ENCODE measurements around the gene FAM171A2. TPM values are rescaled to one million over a fixed set of nuclear protein-coding genes. Genes with fewer than 3 reads are reported as not detected.

Gene FAM171A2
- total and polyA plus RNA-seq, 2 of the 8 experiments (the other 6 are each of a cell fraction or from before 2014, with no cell fraction given), result 21.9 to 24.1 TPM

GRCh38 chr17:44376779-44377178 lies 13.1 kb upstream of the FAM171A2 start:
- Histone ChIP-seq H3K4me2 (ENCODE audit: insufficient read depth in 1 of 2, low read depth in 2 of 2, low read length in 2 of 2) (no peak overlapping the region; a peak in 1 of 4 replicates), H3K27me3 (replicated peaks in 1 of 4; ENCODE audit: control insufficient read depth in 3 of 4, extremely low read depth in 1 of 4, insufficient read depth in 3 of 4, low read length in 3 of 4) (no peaks in the 10 kb centered on the region; a peak in 1 of 7 replicates), H4K5ac (ENCODE audit: insufficient read length, low read depth, low read length) (no peak overlapping the region), H2AK5ac (ENCODE audit: low read depth, low read length) (no peak overlapping the region), H4K20me1 (replicated peaks in 1 of 2; ENCODE audit: control insufficient read depth in 1 of 2, insufficient read depth in 2 of 2, low read length in 2 of 2) (peaks cover 0 to 2% of the 10 kb centered on the region in 2 experiments), H3K18ac (ENCODE audit: extremely low read depth, low read length) (no peak overlapping the region), H3K14ac (ENCODE audit: insufficient read length) (no peak overlapping the region), H3K79me1 (ENCODE audit: low read depth, low read length) (no peaks in the 10 kb centered on the region), H2BK15ac (ENCODE audit: low read length) (no peak overlapping the region), H2BK5ac (ENCODE audit: low read depth, low read length) (no peak overlapping the region), H4K8ac (ENCODE audit: extremely low read depth, insufficient read depth, low read length) (no peak overlapping the region), H3K9ac (replicated peaks in 1 of 4; ENCODE audit: extremely low read depth in 1 of 4, low read depth in 3 of 4, low read length in 3 of 4) (no peak overlapping the region), H2BK120ac (replicated peaks; ENCODE audit: low read depth, low read length) (no peak overlapping the region), H4K91ac (replicated peaks; ENCODE audit: insufficient read length, low read length) (no peak overlapping the region), H2BK12ac (ENCODE audit: low read depth, low read length) (no peak overlapping the region), H2AFZ (ENCODE audit: low read length) (no peak overlapping the region), H3K79me2 (ENCODE audit: control insufficient read depth in 1 of 2, insufficient read depth in 2 of 2, low read length in 2 of 2) (no peaks in the 10 kb centered on the region), H3K23ac (ENCODE audit: insufficient read length) (no peak overlapping the region), H3K27ac (ENCODE audit: low read depth, low read length) (no peak overlapping the region), H3K36me3 (ENCODE audit: control insufficient read depth in 2 of 4, insufficient read depth in 4 of 4, low read length in 3 of 4) (no peaks in the 10 kb centered on the region), H2BK20ac (ENCODE audit: low read length) (no peak overlapping the region), H3K4me1 (replicated peaks in 1 of 4; ENCODE audit: control insufficient read depth in 3 of 4, insufficient read depth in 4 of 4, low read length in 3 of 4) (peaks cover 4 to 20% (median 14%) of the 10 kb centered on the region in 4 experiments; a peak in 6 of 7 replicates), H3K9me3 (ENCODE audit: insufficient read depth in 2 of 2, low read depth in 1 of 2, low read length in 1 of 2) (no peaks in the 10 kb centered on the region), H3K23me2 (ENCODE audit: low read depth, low read length) (peaks cover 5% of the 10 kb centered on the region; the same call in 1 of the 2 replicates), H3K4me3 (ENCODE audit: extremely low read depth in 1 of 4, insufficient read depth in 2 of 4, low read depth in 3 of 4, low read length in 4 of 4) (no peak overlapping the region), H3K4ac (replicated peaks; ENCODE audit: insufficient read length, low read depth, low read length) (no peak overlapping the region), H3K56ac (replicated peaks; ENCODE audit: insufficient read length, low read depth, low read length) (no peak overlapping the region)
- DNase-seq (ENCODE audit: low read depth in 1 of 2, low spot score in 2 of 2) (no peak), FAIRE-seq (no peak)
- CTCF ChIA-PET (ENCODE audit: partially characterized antibody), result interaction anchor here (0.7 to 13.8 kb wide), 11 partner anchors 9 to 165 kb away, joined by 3 to 177 read pairs (median 8); partner anchors contain the start of genes FAM171A2 and ITGA2B
- POLR2A ChIA-PET (ENCODE audit: partially characterized antibody), result interaction anchor here (1.2 to 2.7 kb wide), 3 partner anchors 8 to 20 kb away, joined by 3 to 10 read pairs (median 3); no protein-coding TSS in a partner anchor
- WGBS, 2 experiments (ENCODE audit: extremely low coverage in 1 of 2, insufficient coverage in 1 of 2, insufficient read length in 1 of 2, insufficient replicate concordance in 2 of 2, low coverage in 1 of 2, low lambda C conversion rate in 2 of 2, missing lambda C conversion rate in 1 of 2), result 97% methylated on average over 12 of the region's 12 CpGs; no CpG with 5 or more reads in 1 of the 2 experiments
- TF ChIP-seq KDM1A (IDR thresholded peaks at IDR 0.05; ENCODE audit: borderline replicate concordance, low read length) (no peak), TAF7 (optimal IDR thresholded peaks at IDR 0.05; ENCODE audit: borderline replicate concordance, low read depth, low read length) (no peak), BCL11A (IDR thresholded peaks at IDR 0.05; ENCODE audit: low read depth in 2 of 2, low read length in 2 of 2) (no peak), FOSL1 (IDR thresholded peaks at IDR 0.05; ENCODE audit: insufficient read depth, low read depth, low read length) (no peak), RAD21 (IDR thresholded peaks at IDR 0.05 in 1 of 2, conservative IDR thresholded peaks at IDR 0.05 in 1 of 2; ENCODE audit: low read depth in 2 of 2, low read length in 2 of 2) (no peak), ATF2 (IDR thresholded peaks at IDR 0.05; ENCODE audit: low read length) (no peak), KDM5A (IDR thresholded peaks at IDR 0.05; ENCODE audit: low read length) (no peak), GTF2F1 (IDR thresholded peaks at IDR 0.05; ENCODE audit: borderline replicate concordance, low read depth, low read length) (no peak), EP300 (IDR thresholded peaks at IDR 0.05; ENCODE audit: borderline replicate concordance in 1 of 2, low read depth in 2 of 2, low read length in 2 of 2) (no peak), CBX8 (IDR thresholded peaks at IDR 0.05; ENCODE audit: borderline replicate concordance, low read depth, low read length) (no peak), TAF1 (IDR thresholded peaks at IDR 0.05; ENCODE audit: low read depth, low read length) (no peak)

Measured in H1 (cell line).